Measurements from ENCODE around the gene PACRG. TPM values are rescaled to one million over a fixed set of nuclear protein-coding genes. Genes with fewer than 3 reads are reported as not detected.

Gene PACRG
- total and polyA plus RNA-seq, 2 of the 8 experiments (the other 6 are each of a cell fraction or from before 2014, with no cell fraction given) = 0.44 to 0.54 TPM

GRCh38 chr6:163264662-163265035 lies 536.9 kb downstream of the PACRG start:
- Histone ChIP-seq H3K27ac (ENCODE audit: low read depth, low read length) (no peak overlapping the region), H4K5ac (ENCODE audit: insufficient read length, low read depth, low read length) (no peak overlapping the region), H2BK15ac (ENCODE audit: low read length) (no peak overlapping the region), H3K9me3 (ENCODE audit: insufficient read depth in 2 of 2, low read depth in 1 of 2, low read length in 1 of 2) (no peaks in the 10 kb centered on the region), H2BK12ac (ENCODE audit: low read depth, low read length) (no peak overlapping the region), H3K4me1 (replicated peaks in 1 of 4; ENCODE audit: control insufficient read depth in 3 of 4, insufficient read depth in 4 of 4, low read length in 3 of 4) (peaks cover 3 to 19% (median 18%) of the 10 kb centered on the region in 4 experiments), H3K79me1 (ENCODE audit: low read depth, low read length) (no peaks in the 10 kb centered on the region), H2BK5ac (ENCODE audit: low read depth, low read length) (no peak overlapping the region), H3K23ac (ENCODE audit: insufficient read length) (no peak overlapping the region), H4K91ac (replicated peaks; ENCODE audit: insufficient read length, low read length) (peak overlapping the region; percentile 38), H3K4me2 (ENCODE audit: insufficient read depth in 1 of 2, low read depth in 2 of 2, low read length in 2 of 2) (no peak overlapping the region), H3K79me2 (ENCODE audit: control insufficient read depth in 1 of 2, insufficient read depth in 2 of 2, low read length in 2 of 2) (no peaks in the 10 kb centered on the region), H3K23me2 (ENCODE audit: low read depth, low read length) (peaks cover 9% of the 10 kb centered on the region; the same call in 1 of the 2 replicates), H3K9ac (replicated peaks in 1 of 4; ENCODE audit: extremely low read depth in 1 of 4, low read depth in 3 of 4, low read length in 3 of 4) (no peak overlapping the region), H3K56ac (replicated peaks; ENCODE audit: insufficient read length, low read depth, low read length) (no peak overlapping the region), H3K18ac (ENCODE audit: extremely low read depth, low read length) (no peak overlapping the region), H3K4me3 (ENCODE audit: extremely low read depth in 1 of 4, insufficient read depth in 2 of 4, low read depth in 3 of 4, low read length in 4 of 4) (no peak overlapping the region), H2AFZ (ENCODE audit: low read length) (no peak overlapping the region), H3K14ac (ENCODE audit: insufficient read length) (no peak overlapping the region), H2BK120ac (replicated peaks; ENCODE audit: low read depth, low read length) (no peak overlapping the region), H2BK20ac (ENCODE audit: low read length) (no peak overlapping the region), H3K27me3 (replicated peaks in 1 of 4; ENCODE audit: control insufficient read depth in 3 of 4, extremely low read depth in 1 of 4, insufficient read depth in 3 of 4, low read length in 3 of 4) (peaks cover 0 to 3% (median under 1%) of the 10 kb centered on the region in 4 experiments; a peak in 4 of 7 replicates), H2AK5ac (ENCODE audit: low read depth, low read length) (no peak overlapping the region), H4K8ac (ENCODE audit: extremely low read depth, insufficient read depth, low read length) (no peak overlapping the region), H3K36me3 (ENCODE audit: control insufficient read depth in 2 of 4, insufficient read depth in 4 of 4, low read length in 3 of 4) (no peaks in the 10 kb centered on the region), H3K4ac (replicated peaks; ENCODE audit: insufficient read length, low read depth, low read length) (no peak overlapping the region), H4K20me1 (replicated peaks in 1 of 2; ENCODE audit: control insufficient read depth in 1 of 2, insufficient read depth in 2 of 2, low read length in 2 of 2) (no peaks in the 10 kb centered on the region)
- FAIRE-seq (no peak), DNase-seq (ENCODE audit: low read depth in 1 of 2, low spot score in 2 of 2) (no peak)
- 87% methylated on average over 6 of the region's 6 CpGs; no CpG with 5 or more reads in 1 of the 2 experiments for WGBS, 2 experiments (ENCODE audit: extremely low coverage in 1 of 2, insufficient coverage in 1 of 2, insufficient read length in 1 of 2, insufficient replicate concordance in 2 of 2, low coverage in 1 of 2, low lambda C conversion rate in 2 of 2, missing lambda C conversion rate in 1 of 2)
- ChIA-PET CTCF (ENCODE audit: partially characterized antibody) (interaction anchor here (0.7 to 1.7 kb wide), 6 partner anchors 16 to 81 kb away, joined by 3 to 5 read pairs (median 4); no protein-coding TSS in a partner anchor), POLR2A (ENCODE audit: partially characterized antibody) (no interaction called here)
- TF ChIP-seq CBX8 (IDR thresholded peaks at IDR 0.05; ENCODE audit: borderline replicate concordance, low read depth, low read length) (no peak), CREB1 (IDR thresholded peaks at IDR 0.05) (no peak), USF2 (IDR thresholded peaks at IDR 0.05; ENCODE audit: low read length) (no peak), SUZ12 (IDR thresholded peaks at IDR 0.05; ENCODE audit: low read length) (no peak), RAD21 (IDR thresholded peaks at IDR 0.05 in 1 of 2, conservative IDR thresholded peaks at IDR 0.05 in 1 of 2; ENCODE audit: low read depth in 2 of 2, low read length in 2 of 2) (no peak), BACH1 (IDR thresholded peaks at IDR 0.05; ENCODE audit: low read length) (no peak), POLR2A (IDR thresholded peaks at IDR 0.05; ENCODE audit: control extremely low read depth in 1 of 2, low read depth in 2 of 2, low read length in 2 of 2) (no peak), SIX5 (IDR thresholded peaks at IDR 0.05; ENCODE audit: low read depth, low read length) (no peak), NRF1 (IDR thresholded peaks at IDR 0.05; ENCODE audit: low read depth, low read length) (no peak), SP4 (IDR thresholded peaks at IDR 0.05; ENCODE audit: low read length) (no peak)
